Measurements from ENCODE around the gene MXD3.
"Not testable (repeated sequence)": the region's sequence is repeated elsewhere in the genome, so short reads cannot be mapped to it uniquely, and the experiment has no call there.

MXD3 gene

DNA sequence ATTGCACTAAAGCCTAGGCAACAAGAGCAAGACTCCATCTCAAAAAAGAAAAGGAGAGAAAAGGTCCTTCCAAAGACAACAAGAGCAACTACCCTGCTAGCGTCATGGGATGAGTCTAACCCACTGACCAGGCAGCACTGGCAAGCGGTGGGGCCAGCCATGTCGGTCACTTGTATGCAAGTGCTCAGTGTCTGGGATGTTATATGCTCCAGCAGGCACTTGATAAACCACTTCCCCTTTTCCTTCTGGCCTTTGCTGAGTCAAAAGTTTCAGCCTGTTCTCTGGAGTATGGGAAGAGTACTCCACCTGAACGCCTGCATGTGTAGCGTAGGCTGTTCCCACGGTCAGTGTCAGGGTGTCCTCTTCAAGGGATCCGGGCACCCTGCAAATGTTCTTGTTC, 9.2 kb upstream of the MXD3 start:
- DNase-seq (ENCODE audit: low read depth in 2 of 2): no peak

DNA sequence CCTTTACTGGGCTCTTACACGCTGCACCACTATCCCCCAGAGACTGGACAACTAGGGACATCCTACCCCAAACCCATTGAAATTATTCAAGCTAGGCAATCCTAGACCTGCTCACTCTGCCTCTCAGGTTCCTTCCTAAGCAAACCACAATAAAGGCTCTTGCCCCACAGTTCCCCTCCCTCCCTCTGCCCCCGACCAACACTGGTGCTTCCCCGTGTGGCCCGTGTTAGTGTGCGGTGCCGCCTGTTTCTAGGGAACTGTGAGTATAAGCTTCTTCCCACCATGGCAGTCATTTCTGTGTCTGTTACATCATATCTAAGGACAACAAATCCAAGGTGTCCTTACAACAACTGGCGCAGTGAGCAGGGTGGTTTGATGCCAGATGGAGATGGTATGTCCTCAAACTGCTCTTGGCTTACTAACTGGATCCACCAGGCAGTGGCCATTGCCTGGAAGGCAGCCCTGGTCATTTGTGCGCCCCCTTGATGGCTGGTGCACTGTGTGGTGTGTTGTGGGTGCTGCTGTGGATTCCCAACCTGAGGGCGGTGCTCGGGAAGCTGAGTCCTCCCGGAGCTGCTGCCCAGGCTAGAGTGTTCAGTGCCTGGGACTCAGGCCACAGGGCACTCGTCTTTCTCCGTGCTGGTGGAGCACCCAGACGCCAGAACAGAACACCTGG, 8.4 kb upstream of the MXD3 start:
- DNase-seq (ENCODE audit: low read depth in 2 of 2): no peak

DNA sequence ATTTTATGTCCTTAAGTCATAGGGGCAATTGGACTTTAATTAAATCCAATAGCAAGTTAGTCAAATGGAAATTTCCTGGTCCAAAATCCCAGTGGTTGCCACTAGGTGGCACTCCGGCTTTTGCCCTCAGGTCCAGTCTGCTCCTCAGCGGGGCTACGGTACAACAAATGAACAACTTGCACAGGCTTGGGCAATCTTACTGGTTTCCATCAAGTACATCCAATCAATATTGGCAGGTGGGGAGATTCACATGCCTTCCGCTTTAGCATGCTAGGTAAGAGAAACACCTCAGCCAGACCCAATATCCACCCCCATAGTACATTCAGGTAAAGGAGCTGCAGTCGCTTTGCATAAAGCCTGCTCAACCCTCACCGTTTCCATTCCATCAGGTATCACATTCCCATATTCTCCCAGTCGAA, 6.3 kb upstream of the MXD3 start:
- peak in 1 of 2 donors; percentile 71 for DNase-seq (ENCODE audit: low read depth in 2 of 2)

DNA sequence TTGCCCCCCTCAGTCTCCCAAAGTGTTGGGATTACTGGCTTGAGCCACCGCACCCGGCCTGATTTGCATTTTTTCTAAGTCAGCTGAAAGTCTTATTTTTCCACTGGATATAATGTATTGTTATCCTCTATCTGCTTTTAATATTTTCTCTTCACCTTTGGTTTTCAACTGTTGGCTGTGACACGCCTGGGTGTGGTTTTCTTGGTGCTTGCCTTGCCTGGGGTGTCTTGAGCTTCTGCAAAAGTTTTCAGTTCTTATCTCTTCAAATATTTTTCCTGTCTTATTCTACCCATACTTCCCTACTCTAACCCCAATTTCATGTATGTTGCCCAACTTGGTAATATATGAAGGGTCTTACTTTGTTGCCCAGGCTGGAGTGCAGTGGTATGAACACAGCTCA, 4.3 kb upstream of the MXD3 start:
- DNase-seq (ENCODE audit: low read depth in 2 of 2): no peak

DNA sequence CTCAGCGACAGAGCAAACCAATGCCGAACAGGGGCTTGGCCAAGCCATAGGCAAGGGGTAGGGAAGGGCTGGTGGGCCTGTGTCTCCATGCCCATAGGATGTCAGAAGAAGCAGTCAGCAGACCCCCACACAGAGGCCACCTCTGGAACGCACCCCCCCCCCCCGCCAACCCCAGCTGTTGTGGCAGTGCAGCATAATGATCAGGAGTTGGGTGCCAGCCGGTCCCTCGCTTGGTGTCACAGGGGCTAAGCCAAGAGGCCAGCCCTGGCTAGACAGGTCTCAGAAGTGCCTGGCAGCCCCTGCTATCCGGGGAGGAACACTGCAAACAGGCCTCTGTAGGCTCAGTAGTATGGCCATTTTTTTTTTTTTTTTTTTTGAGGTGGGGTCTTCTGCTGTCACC, 3.7 kb upstream of the MXD3 start:
- DNase-seq (ENCODE audit: low read depth in 2 of 2): no peak

DNA sequence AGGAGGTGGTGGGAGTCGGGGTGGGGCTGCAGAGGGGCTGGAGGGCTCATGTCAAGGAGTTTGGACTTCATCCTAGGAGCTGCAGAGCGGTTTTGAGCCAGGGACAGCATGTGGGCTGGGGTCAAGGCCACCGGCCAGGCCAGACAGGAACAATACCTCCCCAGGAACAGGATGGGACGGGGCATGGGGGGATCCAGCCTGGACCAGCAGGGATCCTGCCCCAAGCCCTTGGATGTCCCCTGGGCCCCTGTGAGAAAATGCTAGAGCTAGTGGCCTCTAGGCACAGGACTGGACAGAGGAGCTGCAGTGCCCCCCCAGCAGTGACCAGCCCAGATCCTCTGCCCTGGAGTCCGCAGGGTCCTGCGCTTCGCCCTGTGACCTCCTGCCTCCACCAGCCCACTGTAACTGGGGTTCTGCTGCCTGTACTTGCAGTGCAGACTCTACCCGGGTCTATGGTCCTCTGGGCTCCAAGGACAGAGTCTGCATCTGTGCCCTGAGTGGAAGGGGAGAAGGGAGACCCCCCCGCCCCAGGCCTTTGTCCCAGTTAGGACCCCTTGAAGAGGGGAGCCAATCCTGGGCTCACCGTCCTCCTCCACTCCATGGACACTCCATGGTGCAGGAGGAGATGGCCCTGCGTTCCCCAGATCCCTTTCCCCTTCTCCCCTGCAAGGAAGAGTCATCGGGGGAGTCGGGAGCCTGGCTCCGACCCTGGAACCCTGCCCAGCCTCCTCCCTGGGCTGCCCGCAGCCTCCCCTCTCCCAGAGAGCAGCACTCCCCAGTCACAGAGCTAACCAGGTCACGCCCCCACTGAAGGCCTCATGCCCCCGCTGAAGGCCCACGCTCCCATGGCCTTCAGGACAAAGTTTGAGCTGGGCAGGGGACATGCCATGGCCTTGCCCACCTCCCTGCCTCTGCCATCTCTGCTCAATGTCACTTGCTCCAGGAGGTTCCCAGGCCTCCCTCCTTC, 3.0 kb upstream of the MXD3 start:
- no peak for DNase-seq (ENCODE audit: low read depth in 2 of 2)

DNA sequence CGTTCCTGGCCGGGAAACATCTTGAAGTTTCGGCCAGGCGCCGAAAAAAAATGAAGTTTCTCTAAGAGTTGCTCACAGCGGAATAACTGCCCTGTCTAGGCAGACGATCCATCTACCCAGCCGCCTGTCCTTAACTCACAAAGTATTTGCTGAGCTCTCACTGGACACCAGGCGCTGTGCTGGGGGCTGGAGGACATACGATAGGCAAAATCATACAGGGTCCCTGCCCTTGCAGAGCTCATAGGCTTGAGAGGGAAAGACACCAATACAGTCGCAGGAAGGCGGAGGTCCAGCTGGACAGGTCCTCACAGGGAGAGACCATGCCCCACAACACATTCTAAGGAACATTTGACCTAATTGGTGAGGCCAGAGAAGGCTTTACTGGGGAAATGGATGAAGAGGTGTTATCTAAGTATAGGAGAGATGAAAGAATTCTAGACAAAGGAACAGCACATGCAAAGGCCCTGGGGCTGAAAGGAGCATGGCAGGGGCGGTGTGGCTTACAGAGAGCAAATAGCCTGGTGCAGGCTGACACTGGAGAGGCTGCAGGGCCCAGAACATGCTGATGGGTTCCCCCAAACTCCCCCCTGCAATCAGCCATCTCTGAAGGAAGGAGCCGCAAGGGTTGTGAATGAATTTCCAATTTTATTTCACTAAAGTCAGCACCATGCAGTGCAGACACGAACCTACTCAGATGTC, 2.0 kb upstream of the MXD3 start:
- no peak for DNase-seq (ENCODE audit: low read depth in 2 of 2)

DNA sequence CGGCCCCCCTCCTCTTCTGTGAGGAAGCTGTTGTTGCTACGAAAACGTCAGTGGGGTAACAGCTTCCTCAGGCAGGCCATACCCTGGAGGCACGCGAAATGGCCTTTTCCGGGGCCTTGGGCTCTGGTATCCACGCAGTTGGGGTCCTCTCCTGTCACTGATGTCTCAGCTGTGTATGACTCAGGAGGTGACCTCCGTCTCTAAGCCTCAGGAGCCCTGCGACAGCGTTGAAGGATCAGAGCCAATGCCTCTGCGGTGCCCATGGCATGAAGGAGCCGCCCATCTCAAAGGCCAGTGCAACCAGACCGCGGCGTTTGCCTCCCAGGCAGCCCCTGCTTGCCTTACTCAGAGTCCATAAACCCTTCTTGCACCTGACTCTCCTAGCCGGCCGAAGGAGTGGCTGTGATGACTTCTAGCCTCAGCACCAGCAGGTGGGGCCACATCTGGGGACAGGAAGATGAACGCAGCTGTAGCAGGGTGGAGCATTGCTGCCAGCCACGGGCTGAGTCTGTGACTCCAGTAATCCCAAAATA, 1.0 kb upstream of the MXD3 start:
- peak in 1 of 2 donors; percentile 34 for DNase-seq (ENCODE audit: low read depth in 2 of 2)

DNA sequence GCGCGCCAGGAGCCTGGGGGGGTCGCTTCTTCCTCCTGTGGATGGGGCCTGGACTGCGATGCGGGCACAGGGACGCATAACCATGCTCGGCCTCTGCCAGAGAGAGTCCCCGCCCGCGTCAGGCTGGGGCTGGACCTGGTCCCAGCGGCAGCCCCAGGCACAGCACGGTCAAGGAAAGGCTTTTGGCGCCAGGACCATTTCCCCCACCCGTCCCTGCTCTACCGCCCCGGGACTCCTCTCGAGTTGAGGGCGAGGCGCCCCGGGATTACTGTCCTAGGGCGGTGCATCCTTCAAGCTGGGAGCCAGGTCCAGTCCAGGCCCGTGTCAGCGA, 341 bp downstream of the MXD3 start:
- DNase-seq (ENCODE audit: low read depth in 2 of 2): no peak

DNA sequence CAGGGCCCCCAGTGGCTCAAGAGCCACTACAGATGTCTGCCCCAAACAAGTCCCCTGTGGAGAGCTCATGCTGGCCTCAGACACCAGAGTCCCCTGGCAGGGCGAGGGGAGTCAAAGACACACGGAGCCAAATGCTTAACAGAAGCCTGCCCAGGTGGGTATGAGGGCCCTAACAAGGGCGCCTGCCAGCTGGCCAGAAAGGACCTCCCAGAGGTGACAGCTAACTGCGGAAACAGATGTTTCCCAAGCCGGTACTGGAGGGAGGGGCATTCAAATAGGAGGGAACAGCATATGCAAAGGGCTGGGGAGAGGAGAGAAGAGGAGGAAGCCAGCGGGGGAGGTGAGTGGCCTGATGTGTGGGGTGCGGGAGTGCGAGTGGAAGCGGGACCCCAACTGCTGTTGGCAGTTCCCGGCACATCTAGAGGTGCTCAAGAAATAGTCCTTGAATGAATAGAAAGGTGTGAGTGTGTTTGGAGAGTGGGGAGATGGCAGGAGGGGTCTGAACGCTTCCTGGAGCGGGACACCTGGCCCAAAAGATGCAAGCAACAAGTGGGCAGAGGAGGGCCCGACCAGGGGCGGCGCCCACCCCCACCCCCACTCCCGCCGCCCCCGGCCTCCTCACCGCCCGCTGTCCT, 824 bp downstream of the MXD3 start:
- no peak for DNase-seq (ENCODE audit: low read depth in 2 of 2)

DNA sequence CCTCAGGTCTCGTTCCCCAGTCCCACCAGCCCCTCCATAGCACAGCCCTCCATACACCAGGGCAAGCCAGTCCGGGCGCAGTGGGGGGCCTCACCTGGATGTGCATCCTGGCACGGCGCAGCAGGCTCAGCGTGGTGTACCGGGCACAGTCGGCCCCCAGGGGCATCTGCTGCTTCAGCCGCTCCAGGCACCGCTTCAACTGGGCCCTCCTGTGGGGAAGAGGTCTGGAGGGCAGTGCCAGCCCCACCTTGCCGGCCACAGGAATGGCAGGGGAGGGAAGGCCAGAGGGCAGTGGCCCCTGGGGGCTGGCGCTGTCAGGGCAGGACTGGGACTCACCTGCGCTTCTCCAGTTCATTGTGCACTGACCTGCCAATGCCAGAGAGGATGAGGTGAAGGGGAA, 1.4 kb downstream of the MXD3 start:
- no peak for DNase-seq (ENCODE audit: low read depth in 2 of 2)

DNA sequence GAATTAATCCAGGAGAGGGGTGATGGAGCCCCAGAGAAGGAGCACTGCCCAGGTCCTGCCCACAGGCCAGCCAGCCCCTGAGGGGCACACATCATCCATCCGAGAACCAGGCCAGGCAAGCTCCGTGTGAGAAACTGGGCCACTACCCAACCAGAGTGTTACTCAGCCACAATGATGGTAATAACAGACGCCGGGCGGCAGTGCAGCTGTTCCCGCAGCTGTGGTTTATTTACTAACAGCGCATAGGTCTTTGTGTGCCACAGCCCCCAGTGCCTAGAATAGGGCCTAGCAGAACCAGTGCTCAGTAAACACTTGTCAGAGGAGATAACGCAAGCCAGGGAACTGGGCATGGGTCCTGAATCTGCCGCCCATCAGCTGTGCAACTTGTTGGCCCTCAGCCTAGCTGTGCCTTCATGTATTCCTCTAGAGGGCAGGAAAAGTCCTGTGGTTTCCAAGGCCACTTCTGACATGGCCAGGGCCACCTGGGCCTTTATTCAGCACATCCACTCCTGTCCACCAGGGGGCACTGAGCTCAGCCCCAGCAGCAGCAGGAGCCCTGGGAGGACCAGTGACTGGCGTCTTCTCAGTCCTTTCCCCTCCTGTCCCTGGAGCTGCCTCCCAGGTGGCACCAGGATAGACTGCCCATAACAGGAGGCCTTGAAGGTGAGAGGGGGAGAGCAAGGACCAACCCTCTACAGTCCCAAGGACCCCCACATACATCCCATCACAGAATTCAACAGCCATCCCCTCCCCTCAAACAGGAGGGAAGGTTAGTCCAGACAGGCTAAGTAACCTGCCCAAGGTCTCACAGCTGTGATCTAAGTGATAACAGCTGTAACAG, 2.1 kb downstream of the MXD3 start:
- peak; percentile 64 to 66 for DNase-seq (ENCODE audit: low read depth in 2 of 2)

DNA sequence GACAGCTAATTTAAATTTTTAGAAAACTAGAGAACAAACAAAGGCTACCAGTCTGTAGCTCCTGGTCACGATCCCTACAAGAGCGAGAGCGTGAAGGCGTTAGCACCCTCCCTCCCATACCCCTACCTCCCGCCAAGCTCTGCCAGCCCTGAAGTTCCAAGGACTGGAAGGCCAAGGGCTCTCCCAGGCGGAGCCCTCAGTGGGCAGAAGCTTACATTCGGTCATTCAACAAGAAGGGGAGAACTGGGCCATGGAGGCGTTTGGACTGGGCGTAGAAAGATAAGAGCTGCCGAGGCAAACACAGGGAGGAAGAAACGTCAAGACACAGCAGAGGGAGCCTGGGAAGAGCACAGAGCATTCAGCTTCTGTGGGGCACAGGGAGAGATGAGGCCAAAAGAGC, 3.0 kb downstream of the MXD3 start:
- DNase-seq (ENCODE audit: low read depth in 2 of 2): no peak

DNA sequence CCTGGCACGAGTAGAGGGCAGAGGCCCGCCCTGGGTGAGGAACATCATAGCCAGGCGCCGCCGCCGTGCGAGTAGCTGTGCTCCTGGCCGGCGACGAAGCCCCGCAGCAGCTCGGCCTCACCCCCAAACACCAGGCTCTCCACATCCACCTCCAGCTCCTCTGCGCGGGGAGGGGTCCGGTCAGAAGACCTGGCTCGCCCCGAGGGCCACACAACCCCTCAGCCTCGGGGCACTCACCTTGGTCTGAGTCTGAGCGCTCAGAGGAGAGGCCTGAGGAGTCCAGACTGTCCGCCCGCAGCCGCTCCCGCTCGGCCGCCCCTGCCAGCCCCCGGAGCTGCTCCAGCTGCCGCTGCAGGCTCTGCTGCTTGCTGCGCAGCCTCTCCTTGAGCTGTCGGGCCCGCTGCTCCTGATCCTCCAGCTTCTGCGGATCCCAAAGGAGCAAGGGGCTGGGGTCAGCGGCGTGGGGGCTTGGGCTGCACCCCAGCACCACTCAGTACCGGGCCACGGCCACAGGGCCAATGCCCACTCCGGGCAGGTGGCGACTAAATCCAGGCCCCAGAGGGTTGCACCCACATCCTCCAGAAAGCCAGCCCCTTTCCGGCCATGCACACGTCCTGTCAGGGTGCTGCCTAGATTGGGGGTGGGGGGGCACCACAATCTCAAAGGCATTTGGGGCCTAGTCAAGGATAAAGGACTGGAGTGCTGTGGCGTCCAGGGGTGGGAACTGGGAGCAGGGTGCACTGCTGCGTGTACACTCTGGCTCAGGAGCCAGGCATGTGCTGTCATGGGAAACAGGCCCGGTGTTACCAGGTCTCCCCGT, 3.9 kb downstream of the MXD3 start:
- no peak for DNase-seq (ENCODE audit: low read depth in 2 of 2)

DNA sequence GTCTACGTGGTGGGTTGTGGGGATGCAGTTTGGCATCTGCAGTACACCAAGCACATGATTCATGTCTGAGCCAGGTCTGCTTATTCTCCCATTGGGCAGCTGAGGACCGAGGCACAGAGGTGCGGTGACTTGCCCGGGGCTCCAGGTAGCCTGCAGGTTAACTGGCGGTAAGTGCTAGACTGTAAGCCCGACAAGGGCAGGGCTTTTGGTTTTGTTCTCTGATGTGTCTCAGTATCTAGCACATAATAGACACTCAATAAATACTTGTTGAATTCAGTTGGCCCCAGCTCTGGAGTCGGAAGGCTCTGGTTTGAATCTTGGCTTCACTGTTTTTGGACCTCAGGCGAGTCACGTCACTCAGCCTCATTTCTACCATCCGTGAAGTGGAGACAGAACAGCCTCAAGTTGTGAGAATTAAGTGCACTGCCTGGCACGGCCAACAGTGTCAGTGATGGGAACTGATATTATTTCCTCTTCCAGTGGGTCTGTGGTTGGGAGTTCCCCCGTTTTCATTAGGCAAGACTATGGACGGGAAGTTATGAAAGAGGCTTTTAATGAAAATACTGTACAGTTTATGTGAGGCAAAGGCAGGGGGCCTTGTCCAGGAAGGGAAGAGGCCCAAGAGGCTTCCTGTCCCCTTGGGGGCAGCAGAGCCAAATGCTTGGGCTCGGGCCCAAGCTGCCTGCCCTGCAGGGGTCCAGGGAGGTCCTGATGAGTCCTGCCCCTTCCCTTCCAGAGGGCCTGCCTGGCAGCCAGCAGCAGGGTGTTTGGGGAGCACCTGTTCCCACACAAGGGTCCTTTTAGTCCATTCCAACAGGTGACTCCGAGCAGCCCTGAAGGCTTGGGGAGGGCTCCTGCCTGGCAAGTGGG, 4.8 kb downstream of the MXD3 start:
- DNase-seq (ENCODE audit: low read depth in 2 of 2): no peak

DNA sequence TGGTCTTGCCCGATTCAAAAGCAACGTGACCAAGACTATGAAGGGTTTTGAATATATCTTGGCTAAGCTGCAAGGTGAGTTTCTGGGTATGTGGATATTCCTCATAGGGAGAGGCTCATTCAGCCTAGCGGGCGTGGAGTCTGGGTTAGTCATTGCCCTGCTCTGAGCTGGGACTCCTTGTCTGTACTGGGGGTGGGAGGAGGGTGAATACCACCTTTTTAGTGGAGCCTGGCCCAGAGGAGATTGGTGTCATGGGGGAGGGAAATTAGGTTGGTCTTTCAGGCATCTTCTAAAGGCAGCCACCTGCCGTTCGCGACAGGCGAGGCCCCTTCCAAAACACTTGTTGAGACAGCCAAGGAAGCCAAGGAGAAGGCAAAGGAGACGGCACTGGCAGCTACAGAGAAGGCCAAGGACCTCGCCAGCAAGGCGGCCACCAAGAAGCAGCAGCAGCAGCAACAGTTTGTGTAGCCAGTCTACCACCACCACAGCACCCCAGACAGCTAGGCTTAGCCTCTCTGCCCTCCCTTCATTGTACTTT, 5.5 kb downstream of the MXD3 start:
- DNase-seq (ENCODE audit: low read depth in 2 of 2): not testable (repeated sequence)

DNA sequence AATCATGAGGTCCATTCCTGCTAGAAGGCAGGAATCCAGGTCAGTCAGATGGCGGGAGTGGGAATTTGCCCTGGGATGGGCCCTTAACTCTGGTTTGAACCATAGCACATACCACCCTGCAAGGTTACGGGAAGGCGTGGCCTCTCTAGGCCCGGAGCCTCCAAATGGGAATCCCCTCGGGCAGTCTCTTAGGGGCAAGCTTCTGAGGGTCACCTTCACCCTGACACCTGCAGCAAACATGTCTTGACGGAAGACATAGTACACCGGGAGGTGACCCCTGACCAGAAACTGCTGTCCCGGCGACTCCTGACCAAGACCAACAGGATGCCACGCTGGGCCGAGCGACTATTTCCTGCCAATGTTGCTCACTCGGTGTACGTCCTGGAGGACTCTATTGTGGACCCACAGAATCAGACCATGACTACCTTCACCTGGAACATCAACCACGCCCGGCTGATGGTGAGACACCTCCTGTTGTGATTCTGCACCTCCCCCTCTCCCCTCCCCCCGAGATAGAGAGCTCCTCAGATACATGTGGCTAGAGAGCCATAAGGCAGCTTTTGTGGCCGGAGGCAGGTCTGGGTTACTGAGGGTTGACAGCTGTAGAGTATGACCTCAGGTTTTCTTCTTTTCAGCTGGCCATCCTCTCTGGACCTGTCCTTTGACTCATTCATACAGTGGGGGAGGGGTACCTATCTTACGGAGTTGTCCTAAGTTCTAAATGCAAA, 7.1 kb downstream of the MXD3 start:
- no peak for DNase-seq (ENCODE audit: low read depth in 2 of 2)

DNA sequence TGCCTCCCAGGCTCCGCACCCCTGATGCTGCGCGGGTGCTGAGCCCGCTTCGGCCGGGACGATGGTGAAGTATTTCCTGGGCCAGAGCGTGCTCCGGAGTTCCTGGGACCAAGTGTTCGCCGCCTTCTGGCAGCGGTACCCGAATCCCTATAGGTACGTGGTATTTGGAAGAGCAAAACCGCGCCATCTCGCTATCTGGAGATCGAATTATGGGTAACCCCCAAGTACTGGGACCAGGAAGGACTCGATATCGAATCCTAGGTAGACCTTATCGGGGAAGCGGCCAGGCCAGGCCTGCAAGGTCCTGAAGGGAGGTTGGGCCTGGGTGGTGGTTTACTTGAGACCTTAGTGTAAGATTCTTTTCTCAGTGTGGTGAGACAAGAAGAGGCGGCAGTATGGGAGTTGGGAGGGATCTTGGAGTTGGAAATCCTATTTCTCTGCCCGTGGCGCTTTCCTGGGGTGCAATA, 7.7 kb downstream of the MXD3 start:
- DNase-seq (ENCODE audit: low read depth in 2 of 2): no peak

Measured in stimulated activated CD8-positive, alpha-beta memory T cell treated with anti-CD3 and anti-CD28 coated beads, Interleukin-2, amount 100 ng/mL, for 48 hours (primary cell).